Measurements from ENCODE around the gene CCDC186. TPM values are rescaled to one million over a fixed set of nuclear protein-coding genes. Genes with fewer than 3 reads are reported as not detected.

Gene CCDC186
- total and polyA plus RNA-seq, 2 of the 13 experiments (the other 11 are each of a cell fraction or from before 2014, with no cell fraction given): 4.2 to 11.8 TPM

- no peak for TF ChIP-seq MYPOP (CRISPR knock-in tag; IDR thresholded peaks at IDR 0.05)
Measured at GRCh38 chr10:114118514-114118913, 55.5 kb downstream of the CCDC186 start (continued).

GRCh38 chr10:114117728-114118127, 56.3 kb downstream of the CCDC186 start:
- in situ Hi-C loops (cut with HindIII; ENCODE audit: extremely low pct_ligation_motif_present, low pct_unique_long_range_greater_than_20kb): no loop called here
- CTCF ChIA-PET (ENCODE audit: low intra/inter-chr PET ratio, low total read pairs): no interaction called here
- Histone ChIP-seq H3K27me3 (ENCODE audit: control insufficient read depth in 1 of 2, insufficient read depth in 2 of 2, low read length in 2 of 2) (0 out of 5 replicates have a peak, but pooled peaks cover 0 to 3% of the 10 kb centered on the region in 2 experiments), H2AFZ (ENCODE audit: low read length) (no peak overlapping the region), H3K9me3 (ENCODE audit: low read length) (no peaks in the 10 kb centered on the region), H3K4me3 (replicated peaks in 1 of 3; ENCODE audit: insufficient read depth in 1 of 3, low read depth in 2 of 3, low read length in 3 of 3) (no peak overlapping the region), H4K20me1 (ENCODE audit: insufficient read depth, low read length) (no peaks in the 10 kb centered on the region), H3K4me2 (ENCODE audit: low read depth, low read length) (no peak overlapping the region), H3K9ac (ENCODE audit: insufficient read depth, low read depth, low read length) (no peak overlapping the region), H3K79me2 (ENCODE audit: insufficient read depth, low read length) (no peaks in the 10 kb centered on the region), H3K36me3 (replicated peaks in 1 of 2; ENCODE audit: control insufficient read depth in 1 of 2, insufficient read depth in 2 of 2, low read length in 2 of 2) (no peaks in the 10 kb centered on the region), H3K27ac (ENCODE audit: extremely low read length, insufficient read depth, low read length) (no peak overlapping the region), H3K4me1 (ENCODE audit: insufficient read depth, low read length) (no peaks in the 10 kb centered on the region)
- DNase-seq (ENCODE audit: low spot score): no peak
- POLR2A ChIA-PET: no interaction called here
- no peak for FAIRE-seq
- BruUV-seq (replicated peaks): no TSS peak
- intact Hi-C loops (cut with micrococcal nuclease; ENCODE audit: unreplicated experiment): no loop called here
- WGBS (ENCODE audit: low lambda C conversion rate): 42% methylated on average over 2 of the region's 2 CpGs
- ATAC-seq: no peak
- TF ChIP-seq SP2 (CRISPR knock-in tag; IDR thresholded peaks at IDR 0.05) (no peak), SIX4 (CRISPR knock-in tag; IDR thresholded peaks at IDR 0.05) (no peak), SYNCRIP (IDR thresholded peaks at IDR 0.05; ENCODE audit: insufficient read depth, low read depth, low read length) (no peak), MTERF4 (CRISPR knock-in tag; IDR thresholded peaks at IDR 0.05) (no peak), FOXK2 (IDR thresholded peaks at IDR 0.05) (no peak), HNRNPLL (IDR thresholded peaks at IDR 0.05; ENCODE audit: low read depth, low read length, poor library complexity, severe bottlenecking) (no peak), ARID4A (CRISPR knock-in tag; IDR thresholded peaks at IDR 0.05; ENCODE audit: borderline replicate concordance) (no peak), ZNF597 (CRISPR knock-in tag; IDR thresholded peaks at IDR 0.05) (no peak), ZFP1 (CRISPR knock-in tag; IDR thresholded peaks at IDR 0.05) (no peak), ZNF780A (CRISPR knock-in tag; IDR thresholded peaks at IDR 0.05) (no peak), POGZ (CRISPR knock-in tag; IDR thresholded peaks at IDR 0.05) (no peak), GATA4 (IDR thresholded peaks at IDR 0.05; ENCODE audit: borderline replicate concordance, low read depth) (no peak), ETV6 (CRISPR knock-in tag; conservative IDR thresholded peaks at IDR 0.05) (no peak), NAIF1 (CRISPR knock-in tag; IDR thresholded peaks at IDR 0.05; ENCODE audit: borderline replicate concordance) (no peak)

Data from HepG2 (cell line).